Progenitor cell of endocrine pancreas (in vitro differentiated cells): ENCODE data around the gene TMEM150B. TPM values are rescaled to one million over a fixed set of nuclear protein-coding genes. Genes with fewer than 3 reads are reported as not detected.

Experiments used
- DNase-seq: peaks from one replicate; pipeline ENCODE4 v3.0.0; 2021; ENCODE audit warnings: low spot score; ENCODE audit not compliant: unreplicated experiment
- H3K27ac Mint-ChIP-seq: 2 replicates; pipeline ENCODE4 v1.8.0; 2021; ENCODE audit warnings: mild to moderate bottlenecking, moderate library complexity, mixed read lengths
- H3K27me3 Mint-ChIP-seq: 2 replicates; pipeline ENCODE4 v1.8.0; 2021; ENCODE audit warnings: mixed read lengths
- H3K36me3 Mint-ChIP-seq: 2 replicates; pipeline ENCODE4 v1.8.0; 2022; ENCODE audit warnings: mixed read lengths; ENCODE audit not compliant: insufficient read depth
- H3K4me1 Mint-ChIP-seq: 2 replicates; pipeline ENCODE4 v1.8.0; 2021; ENCODE audit warnings: low read depth, mixed read lengths
- H3K4me3 Mint-ChIP-seq: 2 replicates; pipeline ENCODE4 v1.8.0; 2021; ENCODE audit warnings: low read depth, mild to moderate bottlenecking, moderate library complexity, mixed read lengths
- H3K9me3 Mint-ChIP-seq: 2 replicates; pipeline ENCODE4 v1.8.0; 2021; ENCODE audit warnings: low read depth, mixed read lengths
- CTCF ChIP-seq: fragments of 200-600 bp; sonication (generic); IDR thresholded peaks from one replicate; pipeline ENCODE4 v1.5.0; 2021; ENCODE audit warnings: antibody characterized with exemption, mild to moderate bottlenecking; ENCODE audit not compliant: unreplicated experiment
- total RNA-seq: library from RNA; stranded (reverse); gene quantifications from 2 replicates; pipeline ENCODE4 v1.2.1, GENCODE V29; 2021

TMEM150B gene
- total RNA-seq, 1 donor from 2014 or later: not detected

GRCh38 chr19:55270172-55270942 is 54.8 kb downstream of the TMEM150B start:
- peaks cover 11% of the 10 kb centered on the region for H3K36me3 Mint-ChIP-seq
- no peak overlapping the region for H3K27ac Mint-ChIP-seq
- no peak overlapping the region for H3K4me3 Mint-ChIP-seq
- no peak for TF ChIP-seq CTCF
- peaks cover 8% of the 10 kb centered on the region for H3K9me3 Mint-ChIP-seq
- no peaks in the 10 kb centered on the region for H3K27me3 Mint-ChIP-seq
- H3K4me1 Mint-ChIP-seq: no peaks in the 10 kb centered on the region
- DNase-seq: no peak

- Mint-ChIP-seq H3K4me1 (no peaks in the 10 kb centered on the region), H3K4me3 (no peak overlapping the region), H3K27ac (no peak overlapping the region), H3K27me3 (no peaks in the 10 kb centered on the region), H3K9me3 (peaks cover 8% of the 10 kb centered on the region), H3K36me3 (peaks cover 11% of the 10 kb centered on the region)
- TF ChIP-seq CTCF: no peak
- DNase-seq: no peak
These were observed 55.8 kb downstream of the TMEM150B start for GRCh38 chr19:55269299-55269698.

GRCh38 chr19:55266840-55267239 is 58.3 kb downstream of the TMEM150B start:
- no peak overlapping the region for H3K27ac Mint-ChIP-seq
- TF ChIP-seq CTCF: no peak
- H3K27me3 Mint-ChIP-seq: no peaks in the 10 kb centered on the region
- H3K4me3 Mint-ChIP-seq: no peak overlapping the region
- DNase-seq: no peak
- no peaks in the 10 kb centered on the region for H3K4me1 Mint-ChIP-seq
- peaks cover 12% of the 10 kb centered on the region for H3K36me3 Mint-ChIP-seq
- H3K9me3 Mint-ChIP-seq: peaks cover 8% of the 10 kb centered on the region

GRCh38 chr19:55266404-55266803 is 58.7 kb downstream of the TMEM150B start:
- H3K27ac Mint-ChIP-seq: peak overlapping the region; percentile 69

More at GRCh38 chr19:55266404-55266803, 58.7 kb downstream of the TMEM150B start:
- H3K36me3 Mint-ChIP-seq: peaks cover 12% of the 10 kb centered on the region
- no peaks in the 10 kb centered on the region for H3K27me3 Mint-ChIP-seq
- no peaks in the 10 kb centered on the region for H3K4me1 Mint-ChIP-seq
- no peak for DNase-seq
- H3K9me3 Mint-ChIP-seq: peaks cover 8% of the 10 kb centered on the region
- no peak for TF ChIP-seq CTCF
- H3K4me3 Mint-ChIP-seq: no peak overlapping the region
